ENCODE results near the gene C13orf42.

Gene C13orf42

GRCh38 chr13:51146667-51147066 lies 35.6 kb upstream of the C13orf42 start:
- no peak overlapping the region for H3K4me3 ChIP-seq (ENCODE audit: low read length)
- DNase-seq (ENCODE audit: low read depth), result no peak
- no peak for TF ChIP-seq CTCF (conservative IDR thresholded peaks at IDR 0.05; ENCODE audit: low read length)

GRCh38 chr13:51137250-51137649 lies 26.2 kb upstream of the C13orf42 start:
- no peak overlapping the region for H3K4me3 ChIP-seq (ENCODE audit: low read length)
- no peak for TF ChIP-seq CTCF (conservative IDR thresholded peaks at IDR 0.05; ENCODE audit: low read length)
- DNase-seq (ENCODE audit: low read depth), result no peak

- TF ChIP-seq CTCF (conservative IDR thresholded peaks at IDR 0.05; ENCODE audit: low read length), result no peak
- no peak overlapping the region for H3K4me3 ChIP-seq (ENCODE audit: low read length)
- DNase-seq (ENCODE audit: low read depth), result no peak
Measured at GRCh38 chr13:51136276-51136980, 25.4 kb upstream of the C13orf42 start.

- no peak for DNase-seq (ENCODE audit: low read depth)
- TF ChIP-seq CTCF (conservative IDR thresholded peaks at IDR 0.05; ENCODE audit: low read length), result no peak
- no peak overlapping the region for H3K4me3 ChIP-seq (ENCODE audit: low read length)
Measured at GRCh38 chr13:51134763-51135365, 23.8 kb upstream of the C13orf42 start.

- no peak overlapping the region for H3K4me3 ChIP-seq (ENCODE audit: low read length)
- no peak for DNase-seq (ENCODE audit: low read depth)
- TF ChIP-seq CTCF (conservative IDR thresholded peaks at IDR 0.05; ENCODE audit: low read length), result no peak
Measured at GRCh38 chr13:51130348-51130747, 19.3 kb upstream of the C13orf42 start.

- no peak overlapping the region for H3K4me3 ChIP-seq (ENCODE audit: low read length)
- TF ChIP-seq CTCF (conservative IDR thresholded peaks at IDR 0.05; ENCODE audit: low read length), result peak; percentile 83
- DNase-seq (ENCODE audit: low read depth), result peak; percentile 58
Measured at GRCh38 chr13:51125495-51126226, 14.6 kb upstream of the C13orf42 start.
